RWPE1 (cell line): ENCODE measurements around the gene SLIT3.

Experiments used
- CTCF ChIA-PET: fragments of 350-600 bp; sonication (Branson Sonifier 250); formaldehyde crosslinking; extraction: SDS; loops from one replicate; lab custom pipeline; 2021; lab: Yijun Ruan, JAX
- POLR2A ChIA-PET: fragments of 400-600 bp; formaldehyde crosslinking; extraction: SDS; loops from one replicate; lab custom pipeline; 2020; ENCODE audit warnings: antibody characterized with exemption; ENCODE audit not compliant: low non-redundant PET; lab: Yijun Ruan, JAX
- DNase-seq: peaks from one replicate; pipeline ENCODE4 v3.0.0; 2012; ENCODE audit warnings: low spot score
- H3K27ac ChIP-seq: fragments of 450-650 bp; 2 replicates; pipeline ENCODE4 v1.5.1; 2017
- TF ChIP-seq, protein P1 (sequence below): fragments of 450-650 bp; conservative IDR thresholded peaks from 2 replicates; pipeline ENCODE4 v1.5.1; 2017; ENCODE audit warnings: low read depth, mild to moderate bottlenecking

SLIT3 gene

DNA sequence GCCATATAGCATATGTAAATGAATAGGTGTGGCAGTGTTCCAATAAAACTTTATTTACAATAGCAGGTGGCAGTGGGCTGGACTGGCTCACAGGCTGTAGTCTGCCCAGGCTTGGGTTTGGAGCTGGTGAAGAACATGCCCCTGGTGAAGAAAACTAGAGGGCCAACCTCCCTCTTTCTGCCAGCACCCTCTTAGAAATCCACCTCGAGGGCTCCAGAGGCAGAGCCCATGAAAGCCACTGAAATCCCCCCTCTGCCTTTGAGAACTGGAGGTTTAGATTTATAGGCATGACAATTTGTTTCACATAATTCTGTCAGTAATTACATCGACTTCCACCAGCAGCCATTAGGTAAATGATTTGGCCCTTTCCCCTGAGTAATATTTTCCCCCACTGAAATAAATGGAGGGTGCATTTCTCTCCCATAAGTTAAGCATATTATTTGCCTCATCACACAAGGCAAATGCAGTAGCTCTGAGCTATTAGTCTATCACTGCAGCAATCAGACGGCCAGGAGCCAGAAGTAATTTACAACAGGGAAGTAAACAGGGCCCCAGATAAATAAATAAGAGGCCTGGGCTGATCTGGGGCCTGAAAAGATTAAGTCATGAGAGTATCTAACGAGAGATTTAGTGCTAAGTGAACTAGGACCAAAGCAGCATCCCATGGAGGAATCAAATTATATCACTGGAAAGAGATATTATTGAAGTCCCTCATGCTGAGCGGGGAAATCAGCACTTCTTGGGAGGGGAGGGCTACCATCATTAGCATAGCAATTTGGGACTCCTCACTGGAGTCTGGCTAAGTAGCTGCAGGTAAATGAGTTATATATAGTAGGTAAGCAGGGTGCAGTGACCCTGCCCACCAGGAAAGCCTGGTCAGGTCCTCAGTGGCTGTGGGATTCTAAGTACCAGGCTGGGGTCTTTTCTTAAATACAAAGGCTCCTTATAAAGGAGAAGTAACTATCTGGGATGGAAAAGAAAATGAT, 123.9 kb downstream of the SLIT3 start:
- POLR2A ChIA-PET, result no interaction called here
- CTCF ChIA-PET, result no interaction called here
- DNase-seq, result no peak
- TF ChIP-seq, protein P1, sequence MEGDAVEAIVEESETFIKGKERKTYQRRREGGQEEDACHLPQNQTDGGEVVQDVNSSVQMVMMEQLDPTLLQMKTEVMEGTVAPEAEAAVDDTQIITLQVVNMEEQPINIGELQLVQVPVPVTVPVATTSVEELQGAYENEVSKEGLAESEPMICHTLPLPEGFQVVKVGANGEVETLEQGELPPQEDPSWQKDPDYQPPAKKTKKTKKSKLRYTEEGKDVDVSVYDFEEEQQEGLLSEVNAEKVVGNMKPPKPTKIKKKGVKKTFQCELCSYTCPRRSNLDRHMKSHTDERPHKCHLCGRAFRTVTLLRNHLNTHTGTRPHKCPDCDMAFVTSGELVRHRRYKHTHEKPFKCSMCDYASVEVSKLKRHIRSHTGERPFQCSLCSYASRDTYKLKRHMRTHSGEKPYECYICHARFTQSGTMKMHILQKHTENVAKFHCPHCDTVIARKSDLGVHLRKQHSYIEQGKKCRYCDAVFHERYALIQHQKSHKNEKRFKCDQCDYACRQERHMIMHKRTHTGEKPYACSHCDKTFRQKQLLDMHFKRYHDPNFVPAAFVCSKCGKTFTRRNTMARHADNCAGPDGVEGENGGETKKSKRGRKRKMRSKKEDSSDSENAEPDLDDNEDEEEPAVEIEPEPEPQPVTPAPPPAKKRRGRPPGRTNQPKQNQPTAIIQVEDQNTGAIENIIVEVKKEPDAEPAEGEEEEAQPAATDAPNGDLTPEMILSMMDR, result no peak
- no peak overlapping the region for H3K27ac ChIP-seq

DNA sequence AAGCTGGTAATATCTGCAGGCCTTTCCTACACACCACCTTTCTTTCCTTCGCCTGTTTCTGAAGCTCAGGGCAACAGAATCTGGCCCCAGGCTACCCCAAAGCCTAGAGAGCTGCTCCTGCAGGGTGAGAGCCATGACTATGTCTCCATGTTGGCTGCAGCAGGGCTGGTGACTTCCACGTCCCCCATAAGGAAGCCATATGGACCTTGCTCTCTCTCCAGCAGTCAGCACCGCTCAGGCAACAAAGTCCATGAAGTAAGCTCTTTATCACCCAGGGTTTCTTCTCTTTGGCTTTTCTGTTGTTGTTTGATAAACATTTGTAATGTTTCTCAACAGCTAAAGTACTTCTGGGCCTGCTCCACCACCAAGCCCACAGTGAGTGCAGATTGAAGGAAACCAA, 125.2 kb downstream of the SLIT3 start:
- H3K27ac ChIP-seq, result no peak overlapping the region
- ChIA-PET POLR2A (no interaction called here), CTCF (interaction anchor here (0.6 to 1.1 kb wide), 2 partner anchors 101 to 253 kb away, joined by 3 read pairs; no protein-coding TSS in a partner anchor)
- TF ChIP-seq, protein P1, result no peak
- DNase-seq, result no peak

DNA sequence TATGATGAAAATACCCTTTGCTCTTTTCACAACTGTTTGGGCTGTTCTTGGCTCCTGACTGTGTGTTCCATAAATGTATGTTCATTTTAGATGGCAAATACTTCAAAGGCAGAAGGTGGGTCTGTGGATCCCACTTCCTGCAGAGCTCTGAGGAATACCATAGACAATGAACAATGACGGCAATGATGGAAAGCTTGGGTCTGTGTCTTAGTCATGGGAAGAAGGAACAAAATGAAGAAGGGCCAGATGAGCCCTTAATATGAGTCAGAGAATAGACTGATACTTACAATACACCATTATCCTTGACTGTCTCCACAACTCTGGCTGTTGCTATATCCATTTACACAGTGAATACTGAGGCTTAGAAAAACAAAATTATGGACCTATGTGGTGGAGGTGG, 126.0 kb downstream of the SLIT3 start:
- TF ChIP-seq, protein P1, result no peak
- POLR2A ChIA-PET, result no interaction called here
- H3K27ac ChIP-seq, result no peak overlapping the region
- CTCF ChIA-PET, result interaction anchor here (0.6 to 1.1 kb wide), 2 partner anchors 101 to 354 kb away, joined by 3 read pairs; no protein-coding TSS in a partner anchor
- no peak for DNase-seq

DNA sequence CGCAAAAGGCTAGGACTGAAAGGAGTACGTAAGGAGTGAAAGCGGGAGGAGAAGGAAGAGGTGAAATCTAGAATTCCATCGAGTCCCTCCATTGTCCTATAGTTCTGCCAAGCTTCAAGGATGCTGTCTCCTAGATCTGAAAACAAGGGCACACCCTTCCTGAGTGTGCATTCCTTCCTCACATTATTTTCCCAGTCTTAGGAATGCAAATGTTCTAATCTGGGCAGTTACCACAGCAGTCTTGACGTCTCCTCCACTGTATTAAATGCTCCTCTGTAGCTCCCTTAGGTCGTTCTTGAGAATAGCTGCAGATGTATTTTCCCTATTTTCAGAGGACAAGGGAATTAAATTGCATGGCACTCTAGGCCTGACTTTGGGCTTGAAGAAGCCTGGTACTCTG, 127.6 kb downstream of the SLIT3 start:
- H3K27ac ChIP-seq, result no peak overlapping the region

DNA sequence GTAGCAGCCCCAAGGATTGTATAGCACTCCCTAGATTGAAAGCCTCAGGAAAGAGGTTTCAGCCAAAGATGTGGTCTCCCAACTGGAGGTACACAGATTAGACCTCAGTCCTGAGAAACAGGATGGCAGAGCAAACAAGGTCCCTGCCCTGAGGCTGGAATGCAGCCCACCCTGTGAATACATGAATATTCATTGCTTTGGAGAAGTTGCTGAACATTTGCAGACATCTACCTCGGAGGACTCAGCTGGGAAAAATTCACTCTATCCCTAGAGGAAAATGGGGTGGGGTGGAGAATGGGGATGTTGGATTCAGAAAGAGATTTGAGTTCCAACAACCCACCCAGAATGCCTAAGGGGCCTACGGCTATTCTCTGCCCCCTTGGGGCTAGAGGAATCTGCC, 129.4 kb downstream of the SLIT3 start:
- TF ChIP-seq, protein P1, result no peak
- ChIA-PET POLR2A (no interaction called here), CTCF (no interaction called here)
- no peak for DNase-seq
- H3K27ac ChIP-seq, result no peak overlapping the region

More for the DNA sequence above, 127.6 kb downstream of the SLIT3 start:
- no peak for DNase-seq
- ChIA-PET CTCF (interaction anchor here (0.6 kb wide), 1 partner anchor 462 kb away, joined by 5 read pairs; no protein-coding TSS in a partner anchor), POLR2A (no interaction called here)
- TF ChIP-seq, protein P1, result no peak

DNA sequence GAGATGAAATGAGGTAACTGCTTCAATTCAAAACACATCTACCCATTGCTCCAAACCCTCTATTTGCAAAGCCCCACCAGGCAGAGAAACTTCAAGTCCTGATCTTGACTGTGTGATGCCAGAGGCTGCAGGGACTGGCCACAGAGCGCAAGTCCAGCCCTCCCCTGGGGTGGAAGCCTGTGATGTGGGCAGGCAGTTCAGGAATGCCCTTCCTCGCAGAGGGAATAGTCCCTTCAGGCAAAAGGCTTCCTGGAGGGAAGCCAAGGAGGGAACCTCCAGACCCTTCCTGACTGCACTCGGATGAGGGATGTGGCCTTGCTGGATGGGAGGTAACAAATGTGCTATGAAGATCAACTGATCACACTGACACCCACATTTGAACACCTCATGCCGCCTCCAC, 131.2 kb downstream of the SLIT3 start:
- no peak overlapping the region for H3K27ac ChIP-seq
- ChIA-PET POLR2A (no interaction called here), CTCF (no interaction called here)
- DNase-seq, result no peak
- TF ChIP-seq, protein P1, result no peak
